GM21825 (cell line): Measurements from ENCODE around the gene MIEF2.

ENCODE experiments used
- ATAC-seq: cut with Tn5 transposase; IDR thresholded peaks from one replicate; pipeline ENCODE4 v1.9.1; 2021; ENCODE audit warnings: mild to moderate bottlenecking, moderate library complexity; ENCODE audit not compliant: unreplicated experiment

MIEF2 gene

GRCh38 chr17:18234853-18235380 lies 25.5 kb upstream of the MIEF2 start:
- ATAC-seq = no peak

- ATAC-seq = no peak
Observed at GRCh38 chr17:18235743-18236256, 24.7 kb upstream of the MIEF2 start.

GRCh38 chr17:18236494-18236893 lies 24.0 kb upstream of the MIEF2 start:
- no peak for ATAC-seq

GRCh38 chr17:18237461-18237860 lies 23.0 kb upstream of the MIEF2 start:
- ATAC-seq = no peak

- ATAC-seq = no peak
Observed at GRCh38 chr17:18238299-18238698, 22.2 kb upstream of the MIEF2 start.

GRCh38 chr17:18240449-18240848 lies 20.0 kb upstream of the MIEF2 start:
- no peak for ATAC-seq

- ATAC-seq = no peak
Observed at GRCh38 chr17:18241229-18241871, 19.1 kb upstream of the MIEF2 start.

GRCh38 chr17:18245038-18245776 lies 15.3 kb upstream of the MIEF2 start:
- no peak for ATAC-seq

GRCh38 chr17:18246109-18246725 lies 14.2 kb upstream of the MIEF2 start:
- ATAC-seq = no peak

GRCh38 chr17:18246880-18247612 lies 13.4 kb upstream of the MIEF2 start:
- ATAC-seq = no peak

- no peak for ATAC-seq
Observed at GRCh38 chr17:18247613-18248001, 12.9 kb upstream of the MIEF2 start.

- ATAC-seq = no peak
Observed at GRCh38 chr17:18248300-18248731, 12.1 kb upstream of the MIEF2 start.

GRCh38 chr17:18248811-18249210 lies 11.7 kb upstream of the MIEF2 start:
- no peak for ATAC-seq

- no peak for ATAC-seq
Observed at GRCh38 chr17:18250259-18250658, 10.2 kb upstream of the MIEF2 start.

GRCh38 chr17:18250708-18251107 lies 9.8 kb upstream of the MIEF2 start:
- no peak for ATAC-seq

- no peak for ATAC-seq
Observed at GRCh38 chr17:18251204-18251603, 9.3 kb upstream of the MIEF2 start.

GRCh38 chr17:18252160-18252559 lies 8.3 kb upstream of the MIEF2 start:
- ATAC-seq = no peak

GRCh38 chr17:18253187-18253884 lies 7.1 kb upstream of the MIEF2 start:
- ATAC-seq = no peak

GRCh38 chr17:18253947-18254821 lies 6.3 kb upstream of the MIEF2 start:
- ATAC-seq = no peak
